ENCODE results near the gene RNF144B.
"Not testable (repeated sequence)": the region's sequence is repeated elsewhere in the genome, so short reads cannot be mapped to it uniquely, and the experiment has no call there.

Gene RNF144B

GRCh38 chr6:18371656-18372055 lies 15.5 kb upstream of the RNF144B start:
- DNase-seq: no peak

- DNase-seq: no peak
These were observed 6.9 kb upstream of the RNF144B start for GRCh38 chr6:18380158-18380836.

- no peak for DNase-seq
These were observed 6.3 kb upstream of the RNF144B start for GRCh38 chr6:18380851-18381250.

- no peak for DNase-seq
These were observed 3.7 kb upstream of the RNF144B start for GRCh38 chr6:18383441-18383840.

- no peak for DNase-seq
These were observed 2.5 kb upstream of the RNF144B start for GRCh38 chr6:18384621-18385020.

GRCh38 chr6:18386298-18386976 lies 713 bp upstream of the RNF144B start:
- no peak for DNase-seq

GRCh38 chr6:18388271-18388670 lies 1.1 kb downstream of the RNF144B start:
- DNase-seq: no peak

GRCh38 chr6:18388942-18389341 lies 1.8 kb downstream of the RNF144B start:
- no peak for DNase-seq

- no peak for DNase-seq
These were observed 2.3 kb downstream of the RNF144B start for GRCh38 chr6:18389479-18389878.

- DNase-seq: no peak
These were observed 3.3 kb downstream of the RNF144B start for GRCh38 chr6:18390476-18390875.

GRCh38 chr6:18391023-18391422 lies 3.9 kb downstream of the RNF144B start:
- no peak for DNase-seq

- no peak for DNase-seq
These were observed 5.3 kb downstream of the RNF144B start for GRCh38 chr6:18392346-18392877.

GRCh38 chr6:18393698-18394097 lies 6.5 kb downstream of the RNF144B start:
- DNase-seq: no peak

GRCh38 chr6:18395177-18395855 lies 8.2 kb downstream of the RNF144B start:
- no peak for DNase-seq

GRCh38 chr6:18395856-18396197 lies 8.7 kb downstream of the RNF144B start:
- DNase-seq: no peak

- no peak for DNase-seq
These were observed 10.6 kb downstream of the RNF144B start for GRCh38 chr6:18397701-18398100.

- not testable (repeated sequence) for DNase-seq
These were observed 11.1 kb downstream of the RNF144B start for GRCh38 chr6:18398225-18398624.

GRCh38 chr6:18400831-18401446 lies 13.8 kb downstream of the RNF144B start:
- no peak for DNase-seq

GRCh38 chr6:18404965-18405364 lies 17.8 kb downstream of the RNF144B start:
- DNase-seq: not testable (repeated sequence)

GRCh38 chr6:18405477-18406293 lies 18.5 kb downstream of the RNF144B start:
- no peak for DNase-seq

- no peak for DNase-seq
These were observed 20.0 kb downstream of the RNF144B start for GRCh38 chr6:18406955-18407749.

- not testable (repeated sequence) for DNase-seq
These were observed 22.5 kb downstream of the RNF144B start for GRCh38 chr6:18409602-18410001.

All from NCI-H146 (cell line).